ENCODE results near the gene CEP192.
"Not testable (repeated sequence)": the region's sequence is repeated elsewhere in the genome, so short reads cannot be mapped to it uniquely, and the experiment has no call there.

CEP192 gene

GRCh38 chr18:13036622-13037320 is 45.6 kb downstream of the CEP192 start:
- DNase-seq: no peak

DNA sequence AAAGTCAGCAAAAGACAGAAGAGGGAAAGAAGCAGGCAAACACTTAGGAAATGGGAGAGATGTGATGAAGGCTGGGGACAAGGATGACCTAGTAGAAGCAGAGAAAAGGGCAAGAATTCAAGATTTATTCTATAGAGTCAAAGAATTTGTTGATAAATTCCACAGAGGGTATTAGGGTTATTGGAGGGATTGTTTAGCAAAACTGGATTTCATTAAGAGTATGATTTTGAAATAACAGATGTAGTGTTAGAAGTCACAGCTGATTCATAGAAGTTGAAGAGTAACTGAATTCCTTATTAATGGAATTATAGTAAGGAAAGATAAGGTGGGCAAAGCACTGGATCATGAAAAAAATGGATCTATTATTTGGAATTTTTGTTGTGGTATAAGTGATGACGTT is 48.6 kb downstream of the CEP192 start:
- no peak for DNase-seq

DNA sequence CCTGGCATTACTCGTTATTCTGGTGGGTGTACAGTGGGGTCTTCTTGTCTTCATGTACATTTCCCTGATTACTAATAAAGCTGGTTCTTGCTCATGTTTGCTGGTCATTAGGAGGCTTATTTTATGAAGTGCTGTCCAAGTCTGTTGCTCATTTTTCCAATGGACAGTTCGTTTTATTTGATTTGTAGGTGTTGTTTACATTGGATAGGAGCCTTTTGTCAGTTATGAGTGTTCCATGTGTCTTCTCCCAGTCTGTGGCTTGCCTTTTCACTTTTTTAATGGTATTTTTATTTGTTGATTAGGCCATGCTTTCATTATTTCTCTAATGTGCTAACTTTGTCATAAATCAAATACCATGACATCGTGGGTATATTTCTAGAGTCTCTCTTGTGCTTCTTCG is 51.9 kb downstream of the CEP192 start:
- DNase-seq: no peak

DNA sequence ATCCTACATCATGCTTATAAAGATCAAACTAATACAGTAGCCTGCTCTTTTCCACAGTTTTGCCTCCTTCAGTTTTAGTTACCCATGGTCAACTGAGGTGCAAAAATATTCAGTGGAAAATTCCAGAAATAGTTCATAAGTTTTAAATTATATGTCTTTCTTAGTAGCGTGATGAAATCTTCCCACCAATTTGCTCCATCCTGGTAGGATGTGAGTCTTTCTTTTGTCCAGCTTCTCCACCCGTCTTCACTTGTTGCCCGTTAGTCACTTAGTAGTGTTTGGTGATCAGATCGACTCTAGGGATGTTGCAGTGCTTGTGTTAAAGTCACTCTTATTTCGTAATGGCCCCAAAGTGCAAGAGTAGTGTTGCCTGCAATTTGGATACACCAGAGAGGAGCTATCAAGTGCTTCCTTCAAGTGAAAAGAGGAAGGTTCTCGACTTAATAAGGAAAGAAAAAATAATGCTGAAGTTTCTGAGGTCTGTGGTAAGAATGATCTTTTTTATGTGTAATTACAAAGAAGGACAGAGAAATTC is 57.0 kb downstream of the CEP192 start:
- DNase-seq: no peak

GRCh38 chr18:13051159-13051558 is 60.0 kb downstream of the CEP192 start:
- DNase-seq: peak; percentile 23

GRCh38 chr18:13051950-13052349 is 60.8 kb downstream of the CEP192 start:
- DNase-seq: peak; percentile 14

- no peak for DNase-seq
Measured at GRCh38 chr18:13054336-13054735, 63.2 kb downstream of the CEP192 start.

DNA sequence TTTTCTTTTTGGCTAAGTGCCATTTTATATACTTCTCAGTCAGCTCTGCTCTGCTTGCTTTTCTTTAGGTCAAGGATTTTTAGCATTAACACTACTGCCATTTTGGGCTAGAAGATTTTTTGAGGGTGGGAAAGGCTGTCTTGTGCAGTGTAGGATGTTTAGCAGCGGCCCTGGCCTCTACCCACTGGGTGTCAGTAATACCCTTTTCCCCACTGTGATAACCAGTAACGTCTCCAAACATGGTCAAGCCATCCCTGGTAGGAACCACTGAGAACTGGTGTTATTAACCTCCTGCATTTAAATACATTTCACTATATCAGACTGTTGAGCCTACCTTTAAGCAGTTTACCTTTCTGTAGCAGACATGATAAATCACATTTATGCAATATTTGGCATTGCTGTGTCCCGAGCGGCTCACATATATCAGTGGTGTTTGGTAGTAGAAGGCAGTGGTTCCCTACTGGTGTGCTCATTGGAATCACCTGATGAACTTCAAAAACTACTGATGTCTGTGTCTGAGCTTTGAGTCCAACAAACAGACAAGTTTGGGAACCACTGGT is 70.5 kb downstream of the CEP192 start:
- DNase-seq: no peak

- peak; percentile 12 for DNase-seq
Measured at GRCh38 chr18:13067124-13067523, 76.0 kb downstream of the CEP192 start.

GRCh38 chr18:13067966-13068365 is 76.8 kb downstream of the CEP192 start:
- no peak for DNase-seq

GRCh38 chr18:13070460-13070859 is 79.3 kb downstream of the CEP192 start:
- DNase-seq: no peak

DNA sequence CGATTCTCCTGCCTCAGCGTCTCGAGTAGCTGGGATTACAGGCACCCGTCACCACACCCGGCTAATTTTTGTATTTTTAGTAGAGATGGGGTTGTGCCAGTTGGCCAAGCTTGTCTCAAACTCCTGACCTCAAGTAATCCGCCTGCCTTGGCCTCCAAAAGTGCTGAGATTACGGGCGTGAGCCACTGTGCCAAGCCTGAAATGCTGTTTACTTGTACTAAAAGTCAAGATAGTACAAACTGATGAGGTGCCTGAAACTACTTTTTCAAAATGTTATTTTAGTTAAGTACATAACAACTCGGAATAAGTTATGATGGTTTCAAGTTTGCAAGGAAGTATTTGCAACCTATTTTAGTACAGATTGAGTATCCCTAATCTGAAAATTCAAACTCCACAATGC is 85.7 kb downstream of the CEP192 start:
- DNase-seq: no peak

DNA sequence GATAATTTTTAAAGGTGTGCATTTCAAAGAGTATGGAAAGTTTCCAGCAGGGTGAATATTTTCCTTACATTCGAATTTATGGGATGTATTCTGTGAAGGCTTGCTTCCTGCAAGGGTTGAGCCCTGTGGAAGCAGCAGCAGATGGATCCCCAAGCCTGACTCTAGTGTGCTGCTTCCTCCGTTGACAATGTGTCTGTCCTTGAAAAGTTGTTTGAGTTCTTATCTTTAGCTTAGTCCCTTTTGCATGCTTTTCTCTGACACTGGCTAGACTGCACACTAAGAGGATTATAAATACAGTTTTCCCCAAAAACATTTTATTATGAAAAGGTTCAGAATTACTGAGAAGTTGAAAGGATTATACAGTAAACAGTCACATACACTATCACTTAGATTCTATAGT is 86.3 kb downstream of the CEP192 start:
- DNase-seq: no peak

DNA sequence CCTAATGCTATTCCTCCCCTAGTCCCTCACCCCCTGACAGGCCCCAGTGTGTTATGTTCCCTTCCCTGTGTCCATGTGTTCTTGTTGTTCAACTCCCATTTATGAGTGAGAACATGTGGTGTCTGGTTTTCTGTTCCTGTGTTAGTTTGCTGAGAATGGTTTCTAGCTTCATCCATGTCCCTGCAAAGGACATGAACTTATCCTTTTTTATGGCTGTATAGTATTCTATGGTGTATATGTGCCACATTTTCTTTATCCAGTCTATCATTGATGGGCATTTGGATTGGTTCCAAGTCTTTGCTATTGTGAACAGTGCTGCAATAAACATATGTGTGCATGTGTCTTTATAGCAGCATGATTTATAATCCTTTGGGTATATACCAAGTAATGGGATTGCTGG is 86.9 kb downstream of the CEP192 start:
- not testable (repeated sequence) for DNase-seq

- no peak for DNase-seq
Measured at GRCh38 chr18:13086906-13087305, 95.7 kb downstream of the CEP192 start.

GRCh38 chr18:13095466-13095865 is 104.3 kb downstream of the CEP192 start:
- DNase-seq: no peak

DNA sequence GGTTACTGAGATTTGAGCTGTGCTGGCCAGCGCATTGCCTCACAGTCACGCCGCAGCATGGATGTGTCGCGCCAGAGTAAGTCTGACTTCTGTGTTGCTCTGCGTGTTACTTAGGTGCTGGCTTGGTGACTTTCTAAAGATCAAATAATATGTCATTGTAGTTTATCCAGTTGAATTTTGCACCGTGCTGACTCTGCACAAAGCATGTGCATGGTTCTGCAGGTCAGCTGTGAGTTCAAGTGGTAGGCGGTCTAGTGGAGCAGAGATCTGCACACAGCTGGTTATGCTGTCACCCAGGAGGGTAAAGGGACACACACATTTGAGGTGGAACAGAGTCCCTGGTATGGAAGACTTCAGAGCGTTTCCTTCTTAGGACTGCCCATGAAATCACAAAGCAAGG is 105.1 kb downstream of the CEP192 start:
- no peak for DNase-seq

GRCh38 chr18:13096719-13097118 is 105.6 kb downstream of the CEP192 start:
- no peak for DNase-seq

GRCh38 chr18:13098104-13098503 is 106.9 kb downstream of the CEP192 start:
- DNase-seq: not testable (repeated sequence)

DNA sequence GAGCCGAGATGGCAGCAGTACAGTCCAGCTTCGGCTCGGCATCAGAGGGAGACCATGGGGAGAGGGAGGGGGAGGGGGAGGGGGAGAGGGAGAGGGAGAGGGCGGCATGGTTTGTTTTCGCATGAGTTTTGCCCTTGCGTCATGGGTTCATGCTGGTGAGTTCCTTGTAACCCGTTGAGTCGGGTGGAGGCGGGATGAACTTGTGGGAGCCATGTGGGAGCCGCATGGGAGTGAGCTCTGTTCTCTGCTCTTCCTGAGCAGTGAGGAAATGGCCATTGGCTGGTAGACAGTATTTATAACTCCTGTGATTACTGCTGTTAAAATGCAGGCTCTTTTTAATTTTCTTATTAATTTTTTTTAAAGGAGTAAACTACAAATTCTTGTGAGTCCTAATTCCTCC is 108.0 kb downstream of the CEP192 start:
- DNase-seq: no peak

GRCh38 chr18:13100942-13101658 is 109.9 kb downstream of the CEP192 start:
- DNase-seq: no peak

- no peak for DNase-seq
Measured at GRCh38 chr18:13101659-13102197, 110.6 kb downstream of the CEP192 start.

DNA sequence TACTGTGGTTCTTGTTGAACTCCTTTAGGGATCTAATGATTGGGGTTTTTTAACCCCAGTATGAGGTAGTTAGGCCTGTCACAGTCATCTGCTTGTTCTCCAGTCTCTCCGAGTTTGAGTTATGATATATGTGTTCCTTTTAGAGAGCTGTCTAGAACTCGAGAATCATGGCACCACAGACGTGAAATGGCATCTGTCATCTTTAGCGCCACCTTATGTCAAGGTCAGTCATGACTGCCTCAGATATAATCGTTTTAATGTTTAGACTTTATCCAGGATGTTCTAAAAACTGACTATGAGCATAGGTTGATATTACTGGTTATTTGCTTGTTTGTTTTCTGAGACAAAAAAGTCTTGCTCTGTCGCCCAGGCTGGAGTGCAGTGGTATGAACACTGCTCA is 112.2 kb downstream of the CEP192 start:
- peak; percentile 12 for DNase-seq

DNA sequence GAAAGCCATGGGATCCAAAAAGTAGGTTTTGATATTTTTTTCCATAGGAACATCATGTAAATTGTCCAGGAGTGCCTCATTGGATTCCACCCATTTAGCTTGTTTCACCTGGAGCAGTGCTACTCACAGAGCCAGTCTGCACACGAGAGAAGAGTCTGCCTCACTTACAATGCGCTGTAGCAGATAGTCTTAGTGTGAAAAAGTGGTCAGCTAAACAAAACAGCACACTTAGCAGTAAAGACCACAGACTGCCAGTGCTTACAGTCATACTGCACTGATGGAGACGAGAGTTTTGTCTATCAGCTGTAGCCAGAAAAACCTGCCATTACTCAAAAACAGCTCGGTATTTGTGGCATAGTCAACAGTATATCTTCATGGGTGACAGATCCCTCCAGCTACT is 113.9 kb downstream of the CEP192 start:
- DNase-seq: no peak

All from activated CD4-positive, alpha-beta T cell treated with anti-CD3 and anti-CD28 coated beads, Interleukin-10, Interleukin-2, amounts not matched to agents 100 ng/mL and 50 ng/mL, durations not matched to agents 16 hours and 8 hours (primary cell).